Activated B cell treated with CpG ODN at 0.5 μM for 24 hours (primary cell): ENCODE measurements around the gene PIGU. TPM values are rescaled to one million over a fixed set of nuclear protein-coding genes. Genes with fewer than 3 reads are reported as not detected.

Source experiments
- ATAC-seq: fragments of 200-7000 bp; cut with Tn5 transposase; one replicate; pipeline ENCODE4 v1.10.0; 2021; ENCODE audit warnings: low read depth, mild to moderate bottlenecking, moderate library complexity
- CTCF ChIA-PET: fragments of 350-600 bp; sonication (Branson Sonifier 250); formaldehyde crosslinking; loops from one replicate; lab custom pipeline; 2021; ENCODE audit warnings: antibody characterized with exemption; lab: Charles Lee
- POLR2A ChIA-PET: fragments of 350-600 bp; sonication (Branson Sonifier 250); formaldehyde crosslinking; loops from one replicate; lab custom pipeline; 2021; ENCODE audit warnings: antibody characterized with exemption; lab: Charles Lee
- DNase-seq: peaks from one replicate; pipeline ENCODE4 v3.0.0; 2022
- H3K27ac Mint-ChIP-seq: one replicate; pipeline ENCODE4 v1.8.0; 2020; ENCODE audit warnings: mixed read lengths
- H3K27me3 Mint-ChIP-seq: one replicate; pipeline ENCODE4 v1.8.0; 2021; ENCODE audit warnings: mixed read lengths
- H3K36me3 Mint-ChIP-seq: one replicate; pipeline ENCODE4 v1.8.0; 2021; ENCODE audit warnings: low read depth, mixed read lengths
- H3K4me1 Mint-ChIP-seq: one replicate; pipeline ENCODE4 v1.8.0; 2021; ENCODE audit warnings: mixed read lengths
- H3K4me3 Mint-ChIP-seq: one replicate; pipeline ENCODE4 v1.8.0; 2020; ENCODE audit warnings: mild to moderate bottlenecking, mixed read lengths
- H3K9me3 Mint-ChIP-seq: one replicate; pipeline ENCODE4 v1.8.0; 2020; ENCODE audit warnings: mixed read lengths
- intact Hi-C: fragments of 100-400 bp; cut with micrococcal nuclease; formaldehyde crosslinking; loops from one replicate; pipeline ENCODE4 v1.15.1; 2024
- total RNA-seq: library from RNA; stranded (reverse); gene quantifications from 2 replicates; pipeline ENCODE4 v1.2.3, GENCODE V29; 2022
- TF ChIP-seq, protein P1 (sequence below): fragments of 200-600 bp; IDR thresholded peaks from one replicate; pipeline ENCODE4 v1.8.0; 2022; ENCODE audit warnings: antibody characterized with exemption, mild to moderate bottlenecking

Gene PIGU
- total RNA-seq, 1 donor from 2014 or later: 14.7 TPM

DNA sequence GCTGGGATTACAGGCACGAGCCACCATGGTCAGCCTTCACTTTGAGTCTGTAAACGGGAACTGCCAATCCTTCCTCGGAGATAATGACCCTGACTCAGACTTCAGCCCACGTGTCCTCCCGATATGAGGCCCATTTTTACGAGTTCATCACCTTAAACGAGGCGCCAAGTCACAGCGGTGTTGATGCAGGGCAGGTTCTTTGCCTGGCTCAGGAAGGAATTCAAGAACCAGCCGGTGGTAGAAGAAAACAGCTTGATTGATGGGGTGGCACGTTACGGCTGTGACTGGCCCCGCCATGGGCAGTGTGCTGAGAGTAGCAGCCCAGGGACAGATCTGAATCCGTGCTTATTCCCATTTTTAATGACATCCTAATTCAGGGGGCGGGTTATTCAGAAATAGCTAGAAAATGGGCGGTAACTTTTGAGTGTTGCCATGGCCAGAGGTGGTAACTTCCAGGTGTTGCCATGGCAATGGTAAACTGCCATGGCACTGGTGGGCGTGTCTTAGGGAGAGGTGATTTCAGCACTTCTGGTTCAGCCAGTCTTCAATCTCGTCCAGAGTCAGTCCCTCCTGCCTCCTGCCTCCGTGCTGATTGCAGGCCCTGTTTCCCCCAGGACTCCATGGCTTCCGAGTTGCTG, 127.5 kb downstream of the PIGU start:
- Mint-ChIP-seq H3K4me1 (peaks cover 5% of the 10 kb centered on the region), H3K36me3 (no peaks in the 10 kb centered on the region), H3K27ac (no peak overlapping the region), H3K4me3 (no peak overlapping the region), H3K27me3 (no peaks in the 10 kb centered on the region), H3K9me3 (no peaks in the 10 kb centered on the region)
- DNase-seq (no peak), ATAC-seq (no peak)
- ChIA-PET CTCF (no interaction called here), POLR2A (no interaction called here)
- TF ChIP-seq, protein P1, sequence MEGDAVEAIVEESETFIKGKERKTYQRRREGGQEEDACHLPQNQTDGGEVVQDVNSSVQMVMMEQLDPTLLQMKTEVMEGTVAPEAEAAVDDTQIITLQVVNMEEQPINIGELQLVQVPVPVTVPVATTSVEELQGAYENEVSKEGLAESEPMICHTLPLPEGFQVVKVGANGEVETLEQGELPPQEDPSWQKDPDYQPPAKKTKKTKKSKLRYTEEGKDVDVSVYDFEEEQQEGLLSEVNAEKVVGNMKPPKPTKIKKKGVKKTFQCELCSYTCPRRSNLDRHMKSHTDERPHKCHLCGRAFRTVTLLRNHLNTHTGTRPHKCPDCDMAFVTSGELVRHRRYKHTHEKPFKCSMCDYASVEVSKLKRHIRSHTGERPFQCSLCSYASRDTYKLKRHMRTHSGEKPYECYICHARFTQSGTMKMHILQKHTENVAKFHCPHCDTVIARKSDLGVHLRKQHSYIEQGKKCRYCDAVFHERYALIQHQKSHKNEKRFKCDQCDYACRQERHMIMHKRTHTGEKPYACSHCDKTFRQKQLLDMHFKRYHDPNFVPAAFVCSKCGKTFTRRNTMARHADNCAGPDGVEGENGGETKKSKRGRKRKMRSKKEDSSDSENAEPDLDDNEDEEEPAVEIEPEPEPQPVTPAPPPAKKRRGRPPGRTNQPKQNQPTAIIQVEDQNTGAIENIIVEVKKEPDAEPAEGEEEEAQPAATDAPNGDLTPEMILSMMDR: no peak
- intact Hi-C loops: no loop called here

- Mint-ChIP-seq H3K36me3 (peaks cover 1% of the 10 kb centered on the region), H3K4me3 (no peak overlapping the region), H3K27ac (no peak overlapping the region), H3K9me3 (no peaks in the 10 kb centered on the region), H3K4me1 (peaks cover 12% of the 10 kb centered on the region), H3K27me3 (no peaks in the 10 kb centered on the region)
- TF ChIP-seq, protein P1: no peak
- intact Hi-C loops: no loop called here
- ATAC-seq: no peak
- ChIA-PET POLR2A (no interaction called here), CTCF (interaction anchor here (0.7 kb wide), 1 partner anchor 11 kb away, joined by 3 read pairs; no protein-coding TSS in a partner anchor)
- no peak for DNase-seq
These were observed 128.9 kb downstream of the PIGU start for GRCh38 chr20:34547844-34548613.

- no peak for DNase-seq
- no peak for ATAC-seq
- CTCF ChIA-PET: no interaction called here
- intact Hi-C loops: no loop called here
- H3K4me1 Mint-ChIP-seq: peaks cover 18% of the 10 kb centered on the region
- TF ChIP-seq, protein P1: no peak
- H3K27me3 Mint-ChIP-seq: no peaks in the 10 kb centered on the region
- H3K36me3 Mint-ChIP-seq: peaks cover 9% of the 10 kb centered on the region
- H3K9me3 Mint-ChIP-seq: no peaks in the 10 kb centered on the region
- POLR2A ChIA-PET: no interaction called here
- H3K27ac Mint-ChIP-seq: no peak overlapping the region
- no peak overlapping the region for H3K4me3 Mint-ChIP-seq
These were observed 130.1 kb downstream of the PIGU start for GRCh38 chr20:34546751-34547181.

- Mint-ChIP-seq H3K9me3 (no peaks in the 10 kb centered on the region), H3K36me3 (peaks cover 30% of the 10 kb centered on the region), H3K27me3 (no peaks in the 10 kb centered on the region), H3K4me1 (peaks cover 25% of the 10 kb centered on the region), H3K27ac (no peak overlapping the region), H3K4me3 (no peak overlapping the region)
- intact Hi-C loops: no loop called here
- ChIA-PET POLR2A (interaction anchor here (0.6 kb wide), 1 partner anchor 52 kb away, joined by 3 read pairs; no protein-coding TSS in a partner anchor), CTCF (interaction anchor here (1.6 kb wide), 1 partner anchor 19 kb away, joined by 4 read pairs; no protein-coding TSS in a partner anchor)
- DNase-seq (no peak), ATAC-seq (no peak)
- TF ChIP-seq, protein P1: no peak
These were observed 132.6 kb downstream of the PIGU start for GRCh38 chr20:34544109-34544796.
